HG02840 (cell line): ENCODE data around the gene UTP25.
"Not testable (repeated sequence)": the region's sequence is repeated elsewhere in the genome, so short reads cannot be mapped to it uniquely, and the experiment has no call there.

Experiments
- ATAC-seq: cut with Tn5 transposase; IDR thresholded peaks from one replicate; pipeline ENCODE4 v1.9.1; 2021; ENCODE audit warnings: mild to moderate bottlenecking, moderate library complexity, moderate number of reproducible peaks; ENCODE audit not compliant: unreplicated experiment, low FRiP score

UTP25 gene

GRCh38 chr1:209827384-209828262, at the start of gene UTP25:
TSS of gene UTP25 (plus strand) at chr1:209827972. CDS start at chr1:209828064, 92 bp downstream.
- ATAC-seq, result peak; percentile 90

- ATAC-seq, result no peak
Observed at GRCh38 chr1:209778102-209778501, 49.7 kb upstream of the UTP25 start.

- no peak for ATAC-seq
Observed at GRCh38 chr1:209780268-209780667, 47.5 kb upstream of the UTP25 start.

DNA sequence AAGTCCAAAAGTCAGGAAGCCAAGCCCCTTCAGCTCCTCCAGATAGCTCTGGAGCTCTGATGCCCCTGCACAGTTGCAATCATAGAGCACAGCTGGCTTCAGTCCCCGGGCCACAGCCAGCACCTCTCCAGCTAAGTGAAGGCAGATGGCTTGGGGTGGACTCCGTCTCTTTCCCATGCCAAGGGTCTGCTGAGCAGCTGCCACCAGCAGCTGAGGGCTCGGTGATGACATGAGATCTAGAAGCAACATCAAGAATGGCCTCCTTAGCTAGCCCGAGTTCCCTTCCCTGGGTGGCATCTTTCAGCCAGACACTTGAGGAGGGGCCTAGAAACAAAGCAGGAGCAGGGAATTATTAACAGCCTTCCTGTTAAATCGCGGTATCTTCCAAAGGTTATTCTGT, 44.4 kb upstream of the UTP25 start:
- ATAC-seq, result no peak

DNA sequence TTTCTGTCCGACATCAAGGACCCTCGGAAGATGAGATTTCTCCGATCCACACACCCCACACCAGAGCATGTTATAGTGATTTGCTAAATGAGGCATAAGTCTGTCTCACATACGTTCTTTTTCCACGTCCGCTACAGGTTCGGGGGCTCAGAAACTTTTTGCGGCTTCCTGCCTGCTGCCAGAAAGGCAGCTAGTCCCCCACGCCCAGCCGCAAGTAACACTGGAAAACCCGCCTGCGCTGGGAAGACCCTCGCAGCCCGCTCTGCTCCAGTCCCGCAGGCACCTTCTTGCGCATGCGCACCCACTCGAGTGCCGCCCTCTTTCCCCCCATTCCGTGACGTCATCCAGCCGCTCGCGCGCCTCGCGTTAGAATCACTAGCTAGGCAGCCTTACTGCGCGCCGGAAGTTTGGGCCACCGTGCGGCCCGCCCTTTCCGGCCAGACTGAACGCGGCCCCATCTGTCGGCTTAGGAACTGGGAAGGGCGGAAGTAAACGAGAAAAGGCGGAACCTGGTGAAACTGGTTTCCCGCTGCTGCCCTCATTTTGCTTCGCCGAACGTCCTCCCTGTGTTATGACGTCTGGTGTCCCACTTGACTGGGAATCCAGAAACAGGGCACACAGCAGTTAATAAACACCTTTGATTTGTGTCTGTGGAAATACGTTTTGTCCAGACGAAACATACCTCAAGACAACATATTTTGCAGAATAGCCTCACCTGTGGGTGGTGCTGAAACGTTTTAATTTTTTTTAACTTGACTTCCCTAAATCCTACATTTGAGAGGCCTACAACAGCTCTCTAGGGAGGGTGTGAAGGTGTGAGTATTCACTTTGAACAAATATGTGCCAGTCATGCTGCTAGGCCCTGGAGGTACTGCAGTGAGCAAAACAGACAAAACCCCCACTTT, 43.3 kb upstream of the UTP25 start, which contains the start of gene C1orf74:
C1orf74 (minus strand) TSS at position 295 of the 905 bp plus-strand sequence. CDS start 925 bp downstream, outside the sequence.
- peak; percentile 97 for ATAC-seq

- ATAC-seq, result no peak
Observed at GRCh38 chr1:209785592-209785991, 42.2 kb upstream of the UTP25 start.

DNA sequence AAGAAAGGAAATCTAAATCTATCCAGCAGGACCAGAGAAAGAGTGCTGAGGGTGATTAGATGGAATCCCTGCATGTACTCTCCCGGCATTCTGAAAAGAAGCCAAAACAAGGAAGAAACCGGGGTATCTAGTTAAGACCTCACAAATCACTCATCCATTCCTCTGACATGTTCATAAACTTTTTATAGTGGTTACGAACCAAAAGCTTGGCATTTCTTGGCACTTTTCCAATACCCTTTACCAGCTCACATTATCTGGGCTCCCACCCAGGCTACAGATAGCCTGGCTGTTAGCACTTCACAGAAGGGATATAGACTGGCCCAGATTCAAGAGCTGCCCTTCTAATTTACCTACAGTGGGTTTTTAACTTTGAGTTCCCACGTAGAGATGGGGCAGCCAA, 41.6 kb upstream of the UTP25 start:
- no peak for ATAC-seq

- no peak for ATAC-seq
Observed at GRCh38 chr1:209787551-209787950, 40.2 kb upstream of the UTP25 start.

- ATAC-seq, result no peak
Observed at GRCh38 chr1:209789245-209789644, 38.5 kb upstream of the UTP25 start.

DNA sequence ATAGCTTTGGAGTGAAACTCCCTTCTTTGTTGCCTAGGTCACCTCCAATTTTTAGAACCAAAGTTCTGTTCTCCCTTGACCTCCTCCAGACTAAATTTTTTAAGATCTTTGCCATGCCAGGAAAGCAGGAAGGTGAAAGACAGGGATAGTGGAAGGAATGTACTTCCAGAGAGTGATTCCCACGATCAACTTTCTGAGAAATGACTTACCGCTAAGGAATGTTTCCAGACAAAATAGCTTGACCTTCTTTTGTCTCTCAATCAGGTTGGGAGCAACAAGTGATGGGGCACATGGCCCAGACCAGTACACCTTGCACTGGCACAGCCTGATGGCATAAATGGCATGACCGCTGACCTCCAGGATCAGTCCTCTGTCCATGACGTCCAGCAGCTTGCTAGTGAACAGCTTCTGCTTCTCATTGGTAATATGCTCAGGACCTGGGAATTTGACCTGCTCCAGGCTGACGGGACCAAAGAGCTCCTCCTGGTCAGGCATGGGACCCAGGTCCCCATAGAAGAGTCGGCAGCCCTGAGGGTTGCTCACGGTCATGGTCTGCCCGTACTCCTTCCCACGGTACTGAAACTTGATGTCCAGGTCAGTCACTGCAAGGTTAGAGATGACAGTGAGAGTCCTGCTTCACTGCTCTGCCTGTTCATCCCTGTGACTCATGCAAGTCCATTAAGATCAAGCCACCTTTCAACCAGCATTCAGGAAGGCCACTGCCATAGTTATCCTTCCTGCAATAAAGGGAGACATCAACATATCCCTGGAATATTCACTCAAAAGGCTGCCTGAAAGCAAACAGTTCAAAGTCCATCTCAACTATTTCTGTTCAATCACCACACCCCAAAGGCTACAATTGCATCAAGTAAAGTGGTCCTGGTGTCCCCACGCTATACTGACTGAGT, 37.2 kb upstream of the UTP25 start:
- no peak for ATAC-seq

DNA sequence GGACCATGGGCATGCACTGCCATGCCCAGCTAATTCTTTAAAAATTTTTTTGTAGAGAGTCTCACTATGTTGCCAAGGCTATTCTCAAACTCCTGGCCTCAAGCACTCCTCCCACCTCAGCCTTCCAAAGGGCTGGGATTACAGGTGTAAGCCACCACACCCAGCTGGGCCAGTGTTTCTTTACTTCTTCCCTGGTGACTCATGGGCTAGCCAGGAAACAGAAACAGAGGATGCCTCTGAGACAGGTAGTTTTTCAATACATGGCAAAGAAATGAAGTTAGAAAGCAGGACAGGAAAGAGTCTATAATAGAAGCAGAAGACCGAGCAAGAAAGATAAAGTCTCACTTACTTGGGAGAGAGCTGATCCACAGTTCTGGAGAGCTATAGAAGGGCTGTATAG, 35.9 kb upstream of the UTP25 start:
- ATAC-seq, result no peak

DNA sequence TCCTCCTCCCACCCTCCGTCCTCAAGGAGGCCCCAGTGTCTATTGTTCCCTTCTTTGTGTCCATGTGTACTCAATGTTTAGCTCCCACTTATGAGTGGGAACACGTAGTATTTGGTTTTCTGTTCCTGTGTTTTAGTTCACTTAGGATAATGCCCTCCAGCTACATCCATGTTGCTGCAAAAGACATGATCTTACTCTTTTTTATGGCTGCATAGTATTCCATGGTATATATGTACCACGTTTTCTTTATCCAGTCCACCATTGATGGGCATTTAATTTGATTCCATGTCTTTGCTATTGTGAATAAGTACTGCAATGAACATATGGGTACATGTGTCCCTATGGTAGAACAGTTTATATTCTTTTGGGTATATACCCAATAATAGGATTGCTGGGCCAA, 34.1 kb upstream of the UTP25 start:
- ATAC-seq, result not testable (repeated sequence)

DNA sequence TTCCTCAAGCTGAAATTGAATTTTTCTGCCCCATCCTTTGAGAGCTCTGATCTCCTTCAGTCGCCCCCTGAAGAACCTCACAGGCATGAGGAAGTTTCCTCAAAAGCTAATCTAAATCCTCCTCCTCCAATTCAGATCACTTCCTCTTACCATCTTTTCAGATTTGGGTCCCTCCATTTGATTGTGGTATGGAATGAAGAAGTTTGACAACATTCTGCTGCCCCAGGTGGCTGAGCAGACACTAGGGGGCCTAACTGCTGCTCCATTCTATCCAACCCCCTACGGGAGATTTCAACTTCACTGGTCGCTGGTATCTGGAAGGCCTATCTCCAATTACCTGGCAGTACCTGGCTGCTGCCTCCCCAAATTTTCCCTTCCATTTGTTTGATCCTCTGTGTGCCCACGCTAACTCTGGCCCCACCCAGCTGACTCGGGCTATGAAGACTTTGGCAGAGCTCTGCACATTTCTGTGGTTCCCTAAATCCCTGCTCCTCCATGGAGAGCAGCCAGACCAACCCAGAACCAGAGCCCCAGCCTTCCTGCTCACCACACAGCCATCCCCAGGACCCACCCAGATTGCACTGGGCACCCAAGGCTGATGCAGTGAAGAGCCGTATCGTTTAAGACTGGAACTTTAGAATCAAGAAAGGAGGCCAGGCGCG, 29.7 kb upstream of the UTP25 start:
- no peak for ATAC-seq

DNA sequence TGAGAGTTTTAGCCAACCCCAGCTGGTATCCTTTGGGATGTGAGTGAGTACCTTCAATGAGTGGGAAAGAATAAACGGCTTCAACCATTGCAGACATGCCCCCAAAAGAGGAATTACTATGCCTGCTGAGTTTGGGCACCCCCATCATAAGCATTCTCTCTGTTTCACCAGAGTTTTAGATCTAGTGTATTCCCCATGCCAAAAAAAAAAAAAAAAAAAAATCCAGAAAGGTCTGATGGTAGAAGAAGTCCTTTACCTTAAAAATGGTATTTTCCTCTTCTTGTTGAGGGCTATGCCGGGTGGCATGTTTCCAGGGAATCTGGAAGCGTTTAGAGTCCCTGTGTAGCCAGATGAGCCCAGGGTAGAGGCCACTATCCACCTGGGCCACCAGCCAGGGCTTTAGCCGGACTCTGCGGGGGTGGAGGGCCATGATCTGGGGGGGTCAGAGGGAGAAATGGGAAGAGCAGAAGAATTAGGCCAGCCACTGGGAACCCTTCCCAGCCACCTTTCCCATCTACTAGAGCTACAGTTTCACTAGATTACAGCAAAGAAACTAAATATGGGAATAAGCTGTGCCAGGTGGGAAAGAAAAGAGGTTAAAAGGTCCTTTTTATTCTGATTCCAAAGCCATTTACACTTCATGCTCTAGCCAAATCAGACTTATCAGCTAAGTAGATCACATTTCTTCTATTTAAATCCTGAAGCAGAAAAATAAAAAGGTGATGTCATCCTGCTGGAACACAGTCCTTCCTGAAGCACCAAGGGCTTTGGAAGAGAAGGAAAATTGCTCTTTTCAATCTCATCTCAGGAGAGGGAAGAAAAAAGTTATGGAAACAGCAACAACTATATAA, 26.6 kb upstream of the UTP25 start:
- ATAC-seq, result no peak

- no peak for ATAC-seq
Observed at GRCh38 chr1:209802117-209802779, 25.5 kb upstream of the UTP25 start.

- no peak for ATAC-seq
Observed at GRCh38 chr1:209802780-209803152, 25.0 kb upstream of the UTP25 start.

GRCh38 chr1:209803568-209803967, 24.2 kb upstream of the UTP25 start:
- no peak for ATAC-seq

- ATAC-seq, result no peak
Observed at GRCh38 chr1:209805341-209805781, 22.4 kb upstream of the UTP25 start.
